ENCODE results near the gene ZIC5. TPM values are rescaled to one million over a fixed set of nuclear protein-coding genes. Genes with fewer than 3 reads are reported as not detected.

The ZIC5 gene
- total RNA-seq, 1 experiment from 2014 or later, result not detected

DNA sequence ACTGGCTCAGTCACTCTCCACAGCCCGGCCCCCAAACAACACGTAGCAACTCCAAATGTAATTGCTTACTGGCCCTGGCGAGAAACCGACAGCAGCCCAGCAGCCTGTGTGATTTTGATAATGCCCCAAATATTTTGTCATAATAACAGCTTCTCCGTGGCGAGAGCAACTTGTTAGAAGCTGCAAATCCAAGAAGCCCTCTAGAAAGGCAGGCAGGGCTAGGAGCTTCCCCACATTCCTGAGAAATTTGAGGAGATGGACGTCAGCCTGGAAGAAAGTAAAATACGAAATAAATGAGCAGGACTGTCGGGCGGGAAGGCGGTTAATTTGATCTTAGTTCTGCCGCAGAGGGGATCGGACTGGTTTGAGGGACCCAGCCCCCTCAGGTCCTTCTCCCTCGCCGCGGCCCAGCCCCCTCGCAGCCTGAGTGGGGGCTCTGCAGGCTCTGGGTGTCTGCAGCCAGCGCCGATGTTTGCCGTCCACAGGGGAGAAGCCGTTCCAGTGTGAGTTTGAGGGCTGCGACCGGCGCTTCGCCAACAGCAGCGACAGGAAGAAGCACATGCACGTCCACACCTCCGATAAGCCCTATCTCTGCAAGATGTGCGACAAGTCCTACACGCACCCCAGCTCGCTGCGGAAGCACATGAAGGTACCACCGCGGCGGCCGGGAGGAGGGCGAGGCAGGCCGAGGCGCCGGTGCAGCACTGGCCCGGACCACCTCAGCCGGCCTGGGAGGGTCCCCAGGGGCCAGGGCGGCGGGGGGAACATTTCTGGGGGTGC lies 13.1 kb upstream of the ZIC5 start:
- Histone ChIP-seq H3F3A (ENCODE audit: low read length, unreplicated experiment) (no peaks in the 10 kb centered on the region), H4K20me1 (ENCODE audit: low read length) (no peaks in the 10 kb centered on the region), H3K27ac (ENCODE audit: low read length) (no peak overlapping the region), H3K36me3 (ENCODE audit: low read depth, low read length) (no peaks in the 10 kb centered on the region), H3K4me3 (ENCODE audit: low read length) (no peak overlapping the region), H3K4me2 (ENCODE audit: low read length) (no peak overlapping the region), H3K9ac (ENCODE audit: low read length) (no peak overlapping the region), H3K79me2 (ENCODE audit: low read length) (no peaks in the 10 kb centered on the region), H3K27me3 (ENCODE audit: low read length) (peaks cover 60% of the 10 kb centered on the region), H3K9me2 (replicated peaks; ENCODE audit: low read length) (no peaks in the 10 kb centered on the region), H3K9me3 (ENCODE audit: low read length) (no peaks in the 10 kb centered on the region), H3K4me1 (ENCODE audit: insufficient read depth, low read length) (peaks cover 5% of the 10 kb centered on the region; the same call in 1 of the 2 replicates), H2AFZ (ENCODE audit: low read length) (no peak overlapping the region)
- ChIA-PET POLR2A (ENCODE audit: unreplicated experiment) (no interaction called here), CTCF (no interaction called here)
- no peak for ATAC-seq
- DNase-seq, result no peak
- BruUV-seq (replicated peaks), result no TSS peak
- intact Hi-C loops (cut with micrococcal nuclease), result no loop called here
- TF ChIP-seq EZH2 (IDR thresholded peaks at IDR 0.05; ENCODE audit: low read length, unreplicated experiment), result no peak
- TF ChIP-seq, protein P1, sequence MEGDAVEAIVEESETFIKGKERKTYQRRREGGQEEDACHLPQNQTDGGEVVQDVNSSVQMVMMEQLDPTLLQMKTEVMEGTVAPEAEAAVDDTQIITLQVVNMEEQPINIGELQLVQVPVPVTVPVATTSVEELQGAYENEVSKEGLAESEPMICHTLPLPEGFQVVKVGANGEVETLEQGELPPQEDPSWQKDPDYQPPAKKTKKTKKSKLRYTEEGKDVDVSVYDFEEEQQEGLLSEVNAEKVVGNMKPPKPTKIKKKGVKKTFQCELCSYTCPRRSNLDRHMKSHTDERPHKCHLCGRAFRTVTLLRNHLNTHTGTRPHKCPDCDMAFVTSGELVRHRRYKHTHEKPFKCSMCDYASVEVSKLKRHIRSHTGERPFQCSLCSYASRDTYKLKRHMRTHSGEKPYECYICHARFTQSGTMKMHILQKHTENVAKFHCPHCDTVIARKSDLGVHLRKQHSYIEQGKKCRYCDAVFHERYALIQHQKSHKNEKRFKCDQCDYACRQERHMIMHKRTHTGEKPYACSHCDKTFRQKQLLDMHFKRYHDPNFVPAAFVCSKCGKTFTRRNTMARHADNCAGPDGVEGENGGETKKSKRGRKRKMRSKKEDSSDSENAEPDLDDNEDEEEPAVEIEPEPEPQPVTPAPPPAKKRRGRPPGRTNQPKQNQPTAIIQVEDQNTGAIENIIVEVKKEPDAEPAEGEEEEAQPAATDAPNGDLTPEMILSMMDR (conservative IDR thresholded peaks at IDR 0.05; ENCODE audit: low read depth, low read length), result no peak

GRCh38 chr13:99983499-99984401 lies 12.2 kb upstream of the ZIC5 start:
- no peaks in the 10 kb centered on the region for H4K20me1 ChIP-seq (ENCODE audit: low read length)
- ChIA-PET CTCF (no interaction called here), POLR2A (ENCODE audit: unreplicated experiment) (no interaction called here)
- no peak for ATAC-seq
- no peak for DNase-seq
- no peaks in the 10 kb centered on the region for H3F3A ChIP-seq (ENCODE audit: low read length, unreplicated experiment)
- no peaks in the 10 kb centered on the region for H3K79me2 ChIP-seq (ENCODE audit: low read length)
- H3K27me3 ChIP-seq (ENCODE audit: low read length), result peaks cover 69% of the 10 kb centered on the region
- H3K9me3 ChIP-seq (ENCODE audit: low read length), result no peaks in the 10 kb centered on the region
- intact Hi-C loops (cut with micrococcal nuclease), result no loop called here
- H3K4me1 ChIP-seq (ENCODE audit: insufficient read depth, low read length), result peaks cover 8% of the 10 kb centered on the region; the same call in 1 of the 2 replicates
- H3K4me3 ChIP-seq (ENCODE audit: low read length), result no peak overlapping the region
- no peak overlapping the region for H3K9ac ChIP-seq (ENCODE audit: low read length)
- TF ChIP-seq EZH2phosphoT487 (IDR thresholded peaks at IDR 0.05; ENCODE audit: borderline replicate concordance, low read length), result no peak; the same call in 1 of the 2 replicates
- H2AFZ ChIP-seq (ENCODE audit: low read length), result no peak overlapping the region
- no TSS peak for BruUV-seq (replicated peaks)
- no peaks in the 10 kb centered on the region for H3K9me2 ChIP-seq (replicated peaks; ENCODE audit: low read length)
- no peak overlapping the region for H3K4me2 ChIP-seq (ENCODE audit: low read length)
- no peak overlapping the region for H3K27ac ChIP-seq (ENCODE audit: low read length)
- H3K36me3 ChIP-seq (ENCODE audit: low read depth, low read length), result no peaks in the 10 kb centered on the region

- POLR2A ChIA-PET (ENCODE audit: unreplicated experiment), result no interaction called here
- Histone ChIP-seq H3K27ac (ENCODE audit: low read length) (no peak overlapping the region), H2AFZ (ENCODE audit: low read length) (no peak overlapping the region), H3K9me3 (ENCODE audit: low read length) (no peaks in the 10 kb centered on the region), H3F3A (ENCODE audit: low read length, unreplicated experiment) (no peaks in the 10 kb centered on the region), H3K4me2 (ENCODE audit: low read length) (peak overlapping the region; percentile 69; the same call in 1 of the 2 replicates), H3K36me3 (ENCODE audit: low read depth, low read length) (no peaks in the 10 kb centered on the region), H3K9ac (ENCODE audit: low read length) (no peak overlapping the region), H3K79me2 (ENCODE audit: low read length) (no peaks in the 10 kb centered on the region), H3K9me2 (replicated peaks; ENCODE audit: low read length) (no peaks in the 10 kb centered on the region), H3K27me3 (ENCODE audit: low read length) (peaks cover 76% of the 10 kb centered on the region), H4K20me1 (ENCODE audit: low read length) (no peaks in the 10 kb centered on the region), H3K4me3 (ENCODE audit: low read length) (peak overlapping the region; percentile 55; the same call in 1 of the 2 replicates), H3K4me1 (ENCODE audit: insufficient read depth, low read length) (peaks cover 8% of the 10 kb centered on the region; the same call in 1 of the 2 replicates)
- TF ChIP-seq, protein P1 (conservative IDR thresholded peaks at IDR 0.05; ENCODE audit: low read depth, low read length), result no peak
- no peak for TF ChIP-seq EZH2phosphoT487 (IDR thresholded peaks at IDR 0.05; ENCODE audit: borderline replicate concordance, low read length)
- CTCF ChIA-PET, result no interaction called here
- intact Hi-C loops (cut with micrococcal nuclease), result no loop called here
- no TSS peak for BruUV-seq (replicated peaks)
- ATAC-seq (no peak), DNase-seq (no peak)
Observed at GRCh38 chr13:99982731-99983498, 11.3 kb upstream of the ZIC5 start.
